HG02943 (cell line): ENCODE results near the gene WBP2NL.
"Not testable (repeated sequence)": the region's sequence is repeated elsewhere in the genome, so short reads cannot be mapped to it uniquely, and the experiment has no call there.

Experiments used
- ATAC-seq: cut with Tn5 transposase; IDR thresholded peaks from one replicate; pipeline ENCODE4 v1.9.1; 2021; ENCODE audit warnings: mild to moderate bottlenecking, low read depth, moderate library complexity; ENCODE audit not compliant: unreplicated experiment

WBP2NL gene

GRCh38 chr22:42070517-42071422 lies 72.2 kb downstream of the WBP2NL start, which contains the start of gene NAGA:
TSS of gene NAGA (minus strand) at chr22:42070812. CDS start at chr22:42070297, 515 bp downstream.
- peak; percentile 84 for ATAC-seq

GRCh38 chr22:42071508-42071907 lies 72.9 kb downstream of the WBP2NL start:
- not testable (repeated sequence) for ATAC-seq

- ATAC-seq: no peak
Measured at GRCh38 chr22:42072606-42073330, 74.2 kb downstream of the WBP2NL start.

- no peak for ATAC-seq
Measured at GRCh38 chr22:42073621-42074041, 75.0 kb downstream of the WBP2NL start.

- no peak for ATAC-seq
Measured at GRCh38 chr22:42074132-42074811, 75.7 kb downstream of the WBP2NL start, which contains the start of gene PHETA2. TSS of gene PHETA2 (plus strand) at chr22:42074248. CDS start at chr22:42077294, 3,046 bp downstream.

GRCh38 chr22:42074846-42075676 lies 76.5 kb downstream of the WBP2NL start:
- no peak for ATAC-seq

- ATAC-seq: no peak
Measured at GRCh38 chr22:42076764-42077485, 78.3 kb downstream of the WBP2NL start.

- no peak for ATAC-seq
Measured at GRCh38 chr22:42077486-42078125, 79.0 kb downstream of the WBP2NL start.
